ENCODE measurements around the gene CHRNG.

DNA sequence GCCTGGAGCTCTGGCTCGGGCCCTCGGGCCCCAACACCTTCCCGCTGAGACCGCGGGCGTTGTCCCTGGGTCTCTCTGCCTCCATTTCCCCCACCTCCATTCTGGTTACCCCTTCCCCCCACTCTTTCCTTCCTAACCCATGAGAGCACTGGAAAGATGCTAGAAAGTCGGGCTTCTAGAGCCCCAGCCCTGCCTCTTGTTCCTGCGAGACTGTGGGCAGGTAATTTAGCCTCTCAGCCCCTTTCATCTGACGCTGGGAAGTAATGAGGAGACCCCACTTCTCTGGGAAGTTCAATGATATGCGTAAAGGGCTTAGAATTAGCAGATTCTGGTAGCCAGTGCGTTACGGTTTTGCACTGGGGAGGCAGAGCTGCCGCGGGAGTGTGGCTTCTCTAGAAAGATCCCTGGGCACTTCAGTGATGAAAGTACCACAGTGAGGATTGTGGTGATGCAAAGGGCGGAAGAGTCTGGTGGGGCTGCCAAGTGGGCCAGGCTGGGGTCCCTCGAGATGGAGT is 35.6 kb upstream of the CHRNG start:
- TF ChIP-seq FOXM1 (IDR thresholded peaks at IDR 0.05; ENCODE audit: borderline replicate concordance, low read depth) (no peak), EP300 (IDR thresholded peaks at IDR 0.05; ENCODE audit: borderline replicate concordance) (no peak), CREB1 (IDR thresholded peaks at IDR 0.05; ENCODE audit: low read depth) (no peak), TCF12 (IDR thresholded peaks at IDR 0.05; ENCODE audit: low read depth) (no peak), YY1 (IDR thresholded peaks at IDR 0.05; ENCODE audit: low read depth) (no peak), RAD21 (IDR thresholded peaks at IDR 0.05; ENCODE audit: low read depth) (no peak)
- TF ChIP-seq, protein P1, sequence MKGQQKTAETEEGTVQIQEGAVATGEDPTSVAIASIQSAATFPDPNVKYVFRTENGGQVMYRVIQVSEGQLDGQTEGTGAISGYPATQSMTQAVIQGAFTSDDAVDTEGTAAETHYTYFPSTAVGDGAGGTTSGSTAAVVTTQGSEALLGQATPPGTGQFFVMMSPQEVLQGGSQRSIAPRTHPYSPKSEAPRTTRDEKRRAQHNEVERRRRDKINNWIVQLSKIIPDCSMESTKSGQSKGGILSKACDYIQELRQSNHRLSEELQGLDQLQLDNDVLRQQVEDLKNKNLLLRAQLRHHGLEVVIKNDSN (IDR thresholded peaks at IDR 0.05) = no peak
- TF ChIP-seq, protein P2, sequence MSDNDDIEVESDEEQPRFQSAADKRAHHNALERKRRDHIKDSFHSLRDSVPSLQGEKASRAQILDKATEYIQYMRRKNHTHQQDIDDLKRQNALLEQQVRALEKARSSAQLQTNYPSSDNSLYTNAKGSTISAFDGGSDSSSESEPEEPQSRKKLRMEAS (IDR thresholded peaks at IDR 0.05) = no peak
